ENCODE data around the gene PARD3. TPM values are rescaled to one million over a fixed set of nuclear protein-coding genes. Genes with fewer than 3 reads are reported as not detected.
"Not testable (repeated sequence)": the region's sequence is repeated elsewhere in the genome, so short reads cannot be mapped to it uniquely, and the experiment has no call there.

The PARD3 gene
- total RNA-seq, 4 donors from 2014 or later: 39.2 to 124 (median 48.0) TPM

DNA sequence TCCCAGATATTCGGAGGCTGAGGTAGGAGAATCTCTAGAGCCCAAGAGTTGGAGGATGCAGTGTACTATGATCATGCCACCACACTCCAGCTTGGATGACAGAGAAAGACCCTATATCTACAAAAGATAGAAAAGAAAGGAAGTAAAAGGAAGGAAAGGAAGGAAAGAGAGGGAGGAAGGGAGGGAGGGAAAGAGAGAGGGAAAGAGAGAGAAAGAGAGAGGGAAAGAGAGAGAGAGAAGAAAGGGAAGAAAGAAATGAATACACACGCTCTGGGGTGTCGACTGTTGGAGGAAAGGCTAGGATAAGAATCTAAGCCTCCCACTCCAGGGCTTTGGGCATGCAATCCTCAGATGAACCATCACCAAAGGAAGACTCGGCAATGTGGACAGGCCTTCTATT is 69.9 kb downstream of the PARD3 start:
- TF ChIP-seq, protein P1, sequence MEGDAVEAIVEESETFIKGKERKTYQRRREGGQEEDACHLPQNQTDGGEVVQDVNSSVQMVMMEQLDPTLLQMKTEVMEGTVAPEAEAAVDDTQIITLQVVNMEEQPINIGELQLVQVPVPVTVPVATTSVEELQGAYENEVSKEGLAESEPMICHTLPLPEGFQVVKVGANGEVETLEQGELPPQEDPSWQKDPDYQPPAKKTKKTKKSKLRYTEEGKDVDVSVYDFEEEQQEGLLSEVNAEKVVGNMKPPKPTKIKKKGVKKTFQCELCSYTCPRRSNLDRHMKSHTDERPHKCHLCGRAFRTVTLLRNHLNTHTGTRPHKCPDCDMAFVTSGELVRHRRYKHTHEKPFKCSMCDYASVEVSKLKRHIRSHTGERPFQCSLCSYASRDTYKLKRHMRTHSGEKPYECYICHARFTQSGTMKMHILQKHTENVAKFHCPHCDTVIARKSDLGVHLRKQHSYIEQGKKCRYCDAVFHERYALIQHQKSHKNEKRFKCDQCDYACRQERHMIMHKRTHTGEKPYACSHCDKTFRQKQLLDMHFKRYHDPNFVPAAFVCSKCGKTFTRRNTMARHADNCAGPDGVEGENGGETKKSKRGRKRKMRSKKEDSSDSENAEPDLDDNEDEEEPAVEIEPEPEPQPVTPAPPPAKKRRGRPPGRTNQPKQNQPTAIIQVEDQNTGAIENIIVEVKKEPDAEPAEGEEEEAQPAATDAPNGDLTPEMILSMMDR (IDR thresholded peaks at IDR 0.05): no peak
- no peak for TF ChIP-seq POLR2A (IDR thresholded peaks at IDR 0.05)
- no peak for DNase-seq
- Histone ChIP-seq H3K4me3 (no peak overlapping the region), H3K27me3 (no peaks in the 10 kb centered on the region), H3K9me3 (no peaks in the 10 kb centered on the region), H3K36me3 (no peaks in the 10 kb centered on the region), H3K27ac (no peak overlapping the region), H3K4me1 (peaks cover 0 to 5% (median 0%) of the 10 kb centered on the region in 4 donors)

DNA sequence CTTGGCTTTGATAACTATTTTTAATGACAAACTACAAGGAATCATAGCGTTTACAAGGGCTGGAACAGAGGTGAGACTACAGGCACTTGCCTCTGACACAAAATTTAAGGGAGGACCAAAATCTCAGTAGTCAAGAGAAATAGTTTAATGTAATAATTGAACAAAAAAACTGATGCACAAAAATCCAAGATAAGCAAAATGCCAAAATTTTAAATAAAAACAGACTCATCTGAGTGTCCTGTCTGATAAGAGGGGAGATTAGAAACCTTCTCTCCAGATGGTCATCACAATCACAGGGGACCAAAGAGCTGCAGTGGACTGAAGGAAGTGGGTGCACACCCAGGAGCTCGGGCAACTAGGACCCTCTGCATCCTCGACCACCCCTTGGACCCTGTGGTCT is 70.5 kb downstream of the PARD3 start:
- no peak for DNase-seq

DNA sequence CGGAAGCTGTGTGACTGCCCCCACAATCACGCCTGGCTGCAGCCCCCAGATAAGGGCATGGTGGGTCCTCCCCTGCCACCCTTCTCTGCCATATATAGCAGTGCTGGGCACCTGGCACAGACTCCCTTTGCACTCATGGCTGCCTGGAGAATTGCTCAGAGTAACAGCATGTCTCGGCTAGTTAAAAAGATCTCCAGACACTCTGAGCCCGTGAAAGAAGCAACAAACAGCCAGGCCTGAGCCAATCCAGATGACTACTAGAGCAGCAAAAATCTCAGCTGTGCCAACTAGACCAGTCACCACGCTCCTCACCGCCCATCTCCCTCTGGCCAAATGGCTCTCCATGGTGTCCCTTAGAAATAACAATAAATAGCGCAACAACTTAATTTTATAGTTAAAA is 71.3 kb downstream of the PARD3 start:
- H3K36me3 ChIP-seq: no peaks in the 10 kb centered on the region
- DNase-seq: no peak
- H3K4me3 ChIP-seq: no peak overlapping the region

More for the DNA sequence above, 70.5 kb downstream of the PARD3 start:
- Histone ChIP-seq H3K27me3 (no peaks in the 10 kb centered on the region), H3K4me3 (no peak overlapping the region), H3K27ac (no peak overlapping the region), H3K9me3 (no peaks in the 10 kb centered on the region), H3K4me1 (peaks cover 0 to 11% (median 0%) of the 10 kb centered on the region in 4 donors), H3K36me3 (no peaks in the 10 kb centered on the region)
- no peak for TF ChIP-seq POLR2A (IDR thresholded peaks at IDR 0.05)
- TF ChIP-seq, protein P1 (IDR thresholded peaks at IDR 0.05): no peak

DNA sequence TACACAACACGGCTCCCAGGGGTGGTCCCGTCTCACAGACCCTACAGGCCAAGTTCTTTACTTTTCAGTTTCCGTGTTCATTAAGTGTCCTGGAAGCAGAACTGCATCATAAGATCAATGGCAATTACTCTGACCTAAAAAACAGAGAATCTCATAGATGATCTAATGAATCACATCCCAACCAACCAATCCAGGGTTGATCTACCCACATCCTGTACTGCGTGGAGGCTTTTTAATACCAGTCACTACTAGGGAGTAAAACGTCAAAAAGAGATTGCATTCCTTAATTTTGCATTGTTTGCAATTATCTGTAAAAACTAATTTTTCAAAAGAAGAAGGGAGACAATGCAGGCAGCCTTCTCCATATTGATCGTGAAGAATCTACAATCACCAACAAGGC is 72.6 kb downstream of the PARD3 start:
- TF ChIP-seq, protein P1 (IDR thresholded peaks at IDR 0.05): no peak
- TF ChIP-seq POLR2A (IDR thresholded peaks at IDR 0.05): no peak
- Histone ChIP-seq H3K4me1 (peaks cover 0 to 19% (median 0%) of the 10 kb centered on the region in 4 donors), H3K27ac (no peak overlapping the region)

More for the DNA sequence above, 71.3 kb downstream of the PARD3 start:
- H3K27me3 ChIP-seq: no peaks in the 10 kb centered on the region
- H3K4me1 ChIP-seq: peaks cover 0 to 15% (median 0%) of the 10 kb centered on the region in 4 donors
- H3K27ac ChIP-seq: peak overlapping the region in 1 of 4 donors; percentile 50
- TF ChIP-seq, protein P1 (IDR thresholded peaks at IDR 0.05): no peak
- TF ChIP-seq POLR2A (IDR thresholded peaks at IDR 0.05): no peak
- no peaks in the 10 kb centered on the region for H3K9me3 ChIP-seq

DNA sequence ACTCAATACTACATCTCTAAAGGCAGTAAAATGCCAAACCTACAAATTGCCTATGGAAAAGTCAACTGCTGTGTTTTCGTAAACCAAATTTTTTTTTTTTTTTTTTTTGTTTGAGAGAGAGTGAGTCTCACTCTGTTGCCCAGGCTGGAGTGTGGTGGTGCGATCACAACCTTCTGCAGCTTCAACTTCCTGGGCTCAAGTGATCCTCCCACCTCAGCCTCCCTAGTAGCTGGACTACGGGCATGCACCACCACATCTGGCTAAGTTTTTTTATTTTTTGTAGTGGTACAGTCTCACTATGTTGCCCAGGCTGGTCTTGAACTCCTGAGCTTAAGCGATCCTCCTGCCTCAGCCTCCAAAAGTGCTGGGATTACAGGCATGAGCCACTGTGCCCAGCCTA is 74.0 kb downstream of the PARD3 start:
- not testable (repeated sequence) for H3K4me3 ChIP-seq, DNase-seq, H3K9me3 ChIP-seq, H3K27me3 ChIP-seq, H3K36me3 ChIP-seq, H3K27ac ChIP-seq
- peaks cover 0 to 23% (median 0%) of the 10 kb centered on the region in 4 donors for H3K4me1 ChIP-seq

More for the DNA sequence above, 72.6 kb downstream of the PARD3 start:
- Histone ChIP-seq H3K9me3 (no peaks in the 10 kb centered on the region), H3K36me3 (no peaks in the 10 kb centered on the region), H3K27me3 (no peaks in the 10 kb centered on the region), H3K4me3 (no peak overlapping the region)
- DNase-seq: no peak

DNA sequence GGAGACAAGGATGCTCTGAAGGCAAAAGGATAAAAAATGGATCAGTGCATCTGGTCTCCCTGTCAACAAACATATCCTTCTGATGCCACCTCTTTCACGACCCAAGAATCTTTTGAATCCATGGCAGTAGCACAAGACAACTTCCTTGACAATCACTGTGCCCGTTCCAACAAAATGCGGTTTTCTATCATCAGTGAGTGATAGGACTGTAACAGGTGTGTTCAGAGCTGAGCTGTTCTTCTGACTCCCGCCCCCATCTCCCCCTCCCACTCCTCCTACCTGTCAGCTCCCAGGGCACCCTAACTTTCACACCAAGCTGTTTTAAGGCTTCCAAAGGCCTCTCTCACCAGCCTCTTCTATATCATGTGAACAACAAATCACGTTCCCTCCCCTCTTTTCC is 74.8 kb downstream of the PARD3 start:
- Histone ChIP-seq H3K4me1 (peaks cover 0 to 23% (median 0%) of the 10 kb centered on the region in 4 donors), H3K27ac (peak overlapping the region in 2 of 4 donors; percentile 5 to 11), H3K4me3 (peak overlapping the region in 1 of 4 donors; percentile 2), H3K27me3 (no peaks in the 10 kb centered on the region), H3K9me3 (no peaks in the 10 kb centered on the region), H3K36me3 (no peaks in the 10 kb centered on the region)
- DNase-seq: no peak
- TF ChIP-seq, protein P1 (IDR thresholded peaks at IDR 0.05): no peak
- no peak for TF ChIP-seq POLR2A (IDR thresholded peaks at IDR 0.05)

Measured in Peyer's patch (tissue), 4 donors.